SKM-1 treated with dmso at 0.1 percent for 144 hours (cell line): ENCODE results near the gene MARCHF3.
"Not testable (repeated sequence)": the region's sequence is repeated elsewhere in the genome, so short reads cannot be mapped to it uniquely, and the experiment has no call there.

ENCODE experiments used
- DNase-seq: peaks from one replicate; lab custom pipeline; 2025; ENCODE audit not compliant: unreplicated experiment; lab: John Stamatoyannopoulos, UW

Gene MARCHF3

GRCh38 chr5:127053049-127053448 is 22.7 kb upstream of the MARCHF3 start:
- DNase-seq = no peak

- DNase-seq = no peak
Measured at GRCh38 chr5:127051591-127051990, 21.2 kb upstream of the MARCHF3 start.

GRCh38 chr5:127046343-127047072 is 16.1 kb upstream of the MARCHF3 start:
- no peak for DNase-seq

- no peak for DNase-seq
Measured at GRCh38 chr5:127042593-127042992, 12.2 kb upstream of the MARCHF3 start.

- DNase-seq = peak; percentile 13
Measured at GRCh38 chr5:127041571-127041970, 11.2 kb upstream of the MARCHF3 start.

- no peak for DNase-seq
Measured at GRCh38 chr5:127040796-127041520, 10.6 kb upstream of the MARCHF3 start.

- DNase-seq = no peak
Measured at GRCh38 chr5:127038550-127038949, 8.2 kb upstream of the MARCHF3 start.

- DNase-seq = no peak
Measured at GRCh38 chr5:127031863-127032232, 1.5 kb upstream of the MARCHF3 start.

GRCh38 chr5:127031147-127031862 is 947 bp upstream of the MARCHF3 start:
- no peak for DNase-seq

GRCh38 chr5:127029581-127030258 is 638 bp downstream of the MARCHF3 start:
- peak; percentile 38 for DNase-seq

- DNase-seq = peak; percentile 18
Measured at GRCh38 chr5:127028822-127029457, 1.4 kb downstream of the MARCHF3 start.

- no peak for DNase-seq
Measured at GRCh38 chr5:127027539-127027938, 2.8 kb downstream of the MARCHF3 start.

GRCh38 chr5:127026166-127026565 is 4.2 kb downstream of the MARCHF3 start:
- no peak for DNase-seq

GRCh38 chr5:127025467-127025866 is 4.9 kb downstream of the MARCHF3 start:
- no peak for DNase-seq

GRCh38 chr5:127024821-127025220 is 5.5 kb downstream of the MARCHF3 start:
- DNase-seq = no peak

GRCh38 chr5:127023552-127024191 is 6.7 kb downstream of the MARCHF3 start:
- DNase-seq = not testable (repeated sequence)

GRCh38 chr5:127022846-127023245 is 7.5 kb downstream of the MARCHF3 start:
- no peak for DNase-seq

- DNase-seq = no peak
Measured at GRCh38 chr5:127019928-127020327, 10.4 kb downstream of the MARCHF3 start.

GRCh38 chr5:127016722-127017121 is 13.6 kb downstream of the MARCHF3 start:
- DNase-seq = not testable (repeated sequence)

- DNase-seq = no peak
Measured at GRCh38 chr5:127015716-127016115, 14.6 kb downstream of the MARCHF3 start.
